T-helper 17 cell (primary cell): ENCODE measurements around the gene RASL11B. TPM values are rescaled to one million over a fixed set of nuclear protein-coding genes. Genes with fewer than 3 reads are reported as not detected.
"Not testable (repeated sequence)": the region's sequence is repeated elsewhere in the genome, so short reads cannot be mapped to it uniquely, and the experiment has no call there.

Source experiments
- ATAC-seq: fragments of 150-1000 bp; cut with Tn5 transposase; 2 replicates; pipeline ENCODE4 v1.10.0; 2021; ENCODE audit warnings: mild to moderate bottlenecking, moderate library complexity
- DNase-seq, 3 donors: peaks; one replicate each; pipeline versions ENCODE4 v3.0.0 to v3.0.0-alpha.2; 2020 to 2021
- H3K9me3 ChIP-seq: one replicate; pipeline ENCODE4 v1.7.0; 2013; ENCODE audit warnings: low read length, mild to moderate bottlenecking; ENCODE audit not compliant: control insufficient read depth, poor library complexity, severe bottlenecking
- H3K27ac Mint-ChIP-seq: one replicate; pipeline ENCODE4 v1.8.0; 2022; ENCODE audit warnings: mild to moderate bottlenecking, moderate library complexity, mixed read lengths
- H3K27me3 Mint-ChIP-seq: one replicate; pipeline ENCODE4 v1.8.0; 2022; ENCODE audit warnings: mixed read lengths
- H3K36me3 Mint-ChIP-seq: one replicate; pipeline ENCODE4 v1.8.0; 2022; ENCODE audit warnings: low read depth, mixed read lengths
- H3K4me1 Mint-ChIP-seq: one replicate; pipeline ENCODE4 v1.8.0; 2022; ENCODE audit warnings: mild to moderate bottlenecking, mixed read lengths
- H3K4me3 Mint-ChIP-seq: one replicate; pipeline ENCODE4 v1.8.0; 2022; ENCODE audit warnings: mild to moderate bottlenecking, moderate library complexity, mixed read lengths
- total RNA-seq, 4 donors: library from RNA in 2 of 4; stranded (reverse) in 2 of 4; gene quantifications; one replicate each; pipeline ENCODE4 v1.2.3 and lab custom pipeline; 2022 to 2026

RASL11B gene
- total RNA-seq: not detected
- total RNA-seq (lab: John Stamatoyannopoulos, UW): 0.12 to 0.23 reads per million in 2 donors

GRCh38 chr4:52861879-52862616 is at the start of gene RASL11B:
TSS of gene RASL11B (plus strand) at chr4:52862317. CDS start at chr4:52862508, 191 bp downstream.
- Mint-ChIP-seq H3K4me3 (peak within 1 kb of the TSS; percentile 84), H3K36me3 (no peaks in the 10 kb centered on the region), H3K4me1 (peaks cover 3% of the 10 kb centered on the region), H3K27ac (peak within 1 kb of the TSS; percentile 37), H3K27me3 (peaks cover 26% of the 10 kb centered on the region)
- ATAC-seq (peak; percentile 99), DNase-seq (peak; percentile 78 to 83 (median 82))
- H3K9me3 ChIP-seq: peaks cover 3% of the 10 kb centered on the region

GRCh38 chr4:52813546-52813945 is 48.6 kb upstream of the RASL11B start:
- DNase-seq (no peak), ATAC-seq (no peak)
- no peaks in the 10 kb centered on the region for H3K4me1 Mint-ChIP-seq
- no peaks in the 10 kb centered on the region for H3K27me3 Mint-ChIP-seq
- H3K9me3 ChIP-seq: no peaks in the 10 kb centered on the region
- no peak overlapping the region for H3K27ac Mint-ChIP-seq
- H3K36me3 Mint-ChIP-seq: no peaks in the 10 kb centered on the region
- H3K4me3 Mint-ChIP-seq: no peak overlapping the region

GRCh38 chr4:52822583-52822971 is 39.5 kb upstream of the RASL11B start:
- no peak for ATAC-seq
- H3K9me3 ChIP-seq: no peaks in the 10 kb centered on the region
- Mint-ChIP-seq H3K36me3 (no peaks in the 10 kb centered on the region), H3K27ac (no peak overlapping the region), H3K4me1 (peaks cover 16% of the 10 kb centered on the region), H3K27me3 (no peaks in the 10 kb centered on the region), H3K4me3 (no peak overlapping the region)
- no peak for DNase-seq

GRCh38 chr4:52822972-52823701 is 39.0 kb upstream of the RASL11B start:
- DNase-seq (no peak), ATAC-seq (peak; percentile 65)
- Mint-ChIP-seq H3K27me3 (no peaks in the 10 kb centered on the region), H3K36me3 (no peaks in the 10 kb centered on the region), H3K27ac (no peak overlapping the region), H3K4me3 (no peak overlapping the region), H3K4me1 (peaks cover 16% of the 10 kb centered on the region)
- no peaks in the 10 kb centered on the region for H3K9me3 ChIP-seq

- Mint-ChIP-seq H3K36me3 (no peaks in the 10 kb centered on the region), H3K4me1 (peaks cover 16% of the 10 kb centered on the region), H3K27ac (no peak overlapping the region), H3K27me3 (no peaks in the 10 kb centered on the region), H3K4me3 (no peak overlapping the region)
- ATAC-seq (no peak), DNase-seq (no peak)
- H3K9me3 ChIP-seq: no peaks in the 10 kb centered on the region
Observed at GRCh38 chr4:52823702-52824092, 38.4 kb upstream of the RASL11B start.

- DNase-seq (no peak), ATAC-seq (no peak)
- H3K27me3 Mint-ChIP-seq: no peaks in the 10 kb centered on the region
- no peak overlapping the region for H3K4me3 Mint-ChIP-seq
- H3K27ac Mint-ChIP-seq: no peak overlapping the region
- H3K9me3 ChIP-seq: no peaks in the 10 kb centered on the region
- H3K36me3 Mint-ChIP-seq: no peaks in the 10 kb centered on the region
- peaks cover 19% of the 10 kb centered on the region for H3K4me1 Mint-ChIP-seq
Observed at GRCh38 chr4:52824270-52824602, 37.9 kb upstream of the RASL11B start.

- H3K4me3 Mint-ChIP-seq: peak overlapping the region; percentile 12
- no peak overlapping the region for H3K27ac Mint-ChIP-seq
- H3K9me3 ChIP-seq: no peaks in the 10 kb centered on the region
- DNase-seq: no peak
- H3K36me3 Mint-ChIP-seq: no peaks in the 10 kb centered on the region
- H3K4me1 Mint-ChIP-seq: peaks cover 19% of the 10 kb centered on the region
- no peaks in the 10 kb centered on the region for H3K27me3 Mint-ChIP-seq
- ATAC-seq: peak; percentile 71
Observed at GRCh38 chr4:52824603-52825459, 37.3 kb upstream of the RASL11B start.

- peaks cover 19% of the 10 kb centered on the region for H3K4me1 Mint-ChIP-seq
- DNase-seq (no peak), ATAC-seq (no peak)
- peak overlapping the region; percentile 12 for H3K4me3 Mint-ChIP-seq
- no peaks in the 10 kb centered on the region for H3K36me3 Mint-ChIP-seq
- H3K9me3 ChIP-seq: no peaks in the 10 kb centered on the region
- no peaks in the 10 kb centered on the region for H3K27me3 Mint-ChIP-seq
- H3K27ac Mint-ChIP-seq: no peak overlapping the region
Observed at GRCh38 chr4:52825460-52826090, 36.5 kb upstream of the RASL11B start.

- ATAC-seq (no peak), DNase-seq (no peak)
- Mint-ChIP-seq H3K4me1 (no peaks in the 10 kb centered on the region), H3K27me3 (peaks cover 20% of the 10 kb centered on the region), H3K27ac (no peak overlapping the region), H3K36me3 (no peaks in the 10 kb centered on the region), H3K4me3 (no peak overlapping the region)
- H3K9me3 ChIP-seq: no peaks in the 10 kb centered on the region
Observed at GRCh38 chr4:52833941-52834525, 28.1 kb upstream of the RASL11B start.

GRCh38 chr4:52834641-52835456 is 27.3 kb upstream of the RASL11B start:
- not testable (repeated sequence) for H3K36me3 Mint-ChIP-seq, H3K9me3 ChIP-seq, H3K4me3 Mint-ChIP-seq, ATAC-seq, H3K4me1 Mint-ChIP-seq, H3K27ac Mint-ChIP-seq, DNase-seq
- H3K27me3 Mint-ChIP-seq: peaks cover 25% of the 10 kb centered on the region

GRCh38 chr4:52836120-52836519 is 26.0 kb upstream of the RASL11B start:
- H3K27ac Mint-ChIP-seq: no peak overlapping the region
- ATAC-seq: no peak
- H3K36me3 Mint-ChIP-seq: no peaks in the 10 kb centered on the region
- H3K27me3 Mint-ChIP-seq: peaks cover 25% of the 10 kb centered on the region
- H3K4me3 Mint-ChIP-seq: no peak overlapping the region
- no peaks in the 10 kb centered on the region for H3K4me1 Mint-ChIP-seq
- DNase-seq: no peak
- no peaks in the 10 kb centered on the region for H3K9me3 ChIP-seq

GRCh38 chr4:52836678-52837077 is 25.4 kb upstream of the RASL11B start:
- ATAC-seq (no peak), DNase-seq (no peak)
- Mint-ChIP-seq H3K36me3 (no peaks in the 10 kb centered on the region), H3K4me1 (no peaks in the 10 kb centered on the region), H3K27me3 (peaks cover 25% of the 10 kb centered on the region), H3K4me3 (no peak overlapping the region), H3K27ac (no peak overlapping the region)
- no peaks in the 10 kb centered on the region for H3K9me3 ChIP-seq
